Measurements from ENCODE around the gene ZNF580.

- no peak for TF ChIP-seq GATA3 (IDR thresholded peaks at IDR 0.05; ENCODE audit: low read depth, low read length)
- TF ChIP-seq GATA2 (IDR thresholded peaks at IDR 0.05; ENCODE audit: low read depth, low read length) = no peak
Observed at GRCh38 chr19:55621205-55621672, 19.6 kb upstream of the ZNF580 start.
